GM12878 (cell line): ENCODE results near the gene AMBRA1. TPM values are rescaled to one million over a fixed set of nuclear protein-coding genes. Genes with fewer than 3 reads are reported as not detected.
A peak's percentile ranks its signal among the peaks of the same experiment; 100 is the strongest.

ENCODE experiments used
- ASH2L ChIP-seq: fragments of 300-600, 200-600 bp; sonication (generic); IDR thresholded peaks from 2 replicates; pipeline ENCODE4 v1.6.1; 2017; ENCODE audit warnings: low read depth, mild to moderate bottlenecking, borderline replicate concordance
- HDGF ChIP-seq: fragments of 450-650 bp; IDR thresholded peaks from 2 replicates; pipeline ENCODE4 v1.6.1; 2016; ENCODE audit warnings: antibody characterized with exemption
- IRF4 ChIP-seq: IDR thresholded peaks from 2 replicates; pipeline ENCODE4 v1.6.1; 2011; ENCODE audit warnings: low read depth, low read length
- KDM1A ChIP-seq: fragments of 200-600 bp; sonication (generic); IDR thresholded peaks from 2 replicates; pipeline ENCODE4 v1.6.1; 2016; ENCODE audit warnings: borderline replicate concordance
- MYB ChIP-seq: fragments of 150-350 bp; IDR thresholded peaks from 2 replicates; pipeline ENCODE4 v1.6.1; 2014; ENCODE audit warnings: mild to moderate bottlenecking, low read depth, low read length, borderline replicate concordance
- PAX5 ChIP-seq: IDR thresholded peaks from 2 replicates; pipeline ENCODE4 v1.6.1; 2011; ENCODE audit warnings: low read depth, low read length, borderline replicate concordance
- PML ChIP-seq: IDR thresholded peaks from 2 replicates; pipeline ENCODE4 v1.6.1; 2012; ENCODE audit warnings: low read length, inconsistent platforms
- RAD21 ChIP-seq: IDR thresholded peaks from 2 replicates; pipeline ENCODE4 v1.6.1; 2011; ENCODE audit warnings: mild to moderate bottlenecking, low read depth, low read length, moderate library complexity; ENCODE audit not compliant: insufficient read depth
- SIX5 ChIP-seq: IDR thresholded peaks from 2 replicates; pipeline ENCODE4 v1.6.1; 2011; ENCODE audit warnings: mild to moderate bottlenecking, low read depth, low read length, moderate library complexity; ENCODE audit not compliant: severe bottlenecking
- STAT1 ChIP-seq: fragments of 450-650 bp; conservative IDR thresholded peaks from 2 replicates; pipeline ENCODE4 v1.6.1; 2014; ENCODE audit warnings: antibody characterized with exemption, mild to moderate bottlenecking
- YBX1 ChIP-seq: fragments of 450-650 bp; IDR thresholded peaks from 2 replicates; pipeline ENCODE4 v1.6.1; 2016; ENCODE audit warnings: antibody characterized with exemption
- ZSCAN29 ChIP-seq: fragments of 450-650 bp; IDR thresholded peaks from 2 replicates; pipeline ENCODE4 v1.6.1; 2017; ENCODE audit warnings: mild to moderate bottlenecking, moderate library complexity
- ZZZ3 ChIP-seq: IDR thresholded peaks from 2 replicates; pipeline ENCODE4 v1.6.1; 2011; ENCODE audit warnings: low read depth; ENCODE audit not compliant: control insufficient read depth, insufficient read length
- polyA plus RNA-seq, 11 experiments: library from polyadenylated mRNA; depleted of rRNA in 4 of 11; unstranded in 6 of 11; stranded (reverse) in 5 of 11; fragments of >200 nt; fragmentation: Nextera tagmentation in 4 of 11; fragmentation: Illumina TruSeq in 1 of 11; extraction: Ambion mirVana in 4 of 11; extraction: Trizol in 1 of 11; gene quantifications; 1 replicate in 1 of 11; 2 replicates in 10 of 11; pipeline versions ENCODE4 v1.2.1 to v1.2.3, GENCODE V29; 2011 to 2016; ENCODE audit warnings: inconsistent platforms in 2 of 11, missing spikeins in 2 of 11, low read depth in 1 of 11
- total RNA-seq, 4 experiments: library from RNA; depleted of rRNA in 3 of 4; stranded (reverse); fragments of >200 nt in 3 of 4; fragmentation: Illumina TruSeq in 1 of 4; extraction: Trizol in 1 of 4; gene quantifications; 2 replicates each; pipeline versions ENCODE4 v1.2.1 to v1.2.3, GENCODE V29; 2013 to 2021
- TF ChIP-seq, protein P1 (sequence below), 3 experiments: IDR thresholded peaks in 2 of 3; conservative IDR thresholded peaks in 1 of 3; 2 replicates each; pipeline ENCODE4 v1.5.1; 2011; ENCODE audit warnings: low read depth in 3 of 3, low read length in 3 of 3, mild to moderate bottlenecking in 3 of 3, control low read depth in 2 of 3, moderate library complexity in 2 of 3, inconsistent platforms in 1 of 3, mixed read lengths in 1 of 3; ENCODE audit not compliant: control insufficient read depth in 2 of 3, insufficient read depth in 1 of 3; ENCODE audit errors: extremely low read depth in 1 of 3
- TF ChIP-seq, protein P2 (sequence below): IDR thresholded peaks from 2 replicates; pipeline ENCODE4 v1.6.1; 2012; ENCODE audit warnings: low read depth, low read length, improper control_type of control experiment

AMBRA1 gene
- total and polyA plus RNA-seq, 10 of the 15 experiments (the other 5 are each of a cell fraction or from before 2014, with no cell fraction given), result 0.57 to 34.3 (median 13.7) TPM

DNA sequence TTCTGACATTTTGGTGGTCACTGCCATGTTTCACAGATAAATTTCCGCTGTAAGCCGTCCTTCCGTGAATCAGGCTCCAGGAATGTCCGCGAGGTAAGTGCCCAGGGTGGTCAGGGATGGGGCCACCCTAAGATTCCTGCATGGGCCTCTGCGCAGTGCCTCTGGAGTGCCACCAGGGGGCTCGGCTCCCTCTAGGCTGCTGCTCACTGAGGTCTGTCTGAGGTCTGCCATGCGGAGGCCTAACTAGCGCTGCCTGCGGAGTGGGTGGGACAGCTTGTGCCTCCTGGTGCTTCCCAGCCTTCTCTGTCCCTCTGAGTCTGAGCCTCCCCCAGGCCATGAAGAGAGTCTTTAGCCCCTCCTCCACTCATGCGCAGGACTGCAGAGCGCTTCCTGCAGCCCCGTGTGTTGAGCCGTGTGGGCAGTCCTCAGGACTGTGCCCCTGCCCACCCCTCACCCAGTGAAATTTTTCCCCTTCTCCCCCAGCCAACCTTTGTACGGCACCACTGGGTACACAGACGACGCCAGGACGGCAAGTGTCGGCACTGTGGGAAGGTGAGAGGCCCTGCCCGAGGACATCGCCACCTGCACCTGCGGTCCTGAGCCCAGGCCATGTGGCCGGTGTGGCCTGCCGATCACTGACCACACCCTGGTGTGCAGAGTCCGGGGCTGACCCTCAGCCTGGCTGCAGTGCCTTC, 224.2 kb downstream of the AMBRA1 start (continued):
- TF ChIP-seq, protein P1, sequence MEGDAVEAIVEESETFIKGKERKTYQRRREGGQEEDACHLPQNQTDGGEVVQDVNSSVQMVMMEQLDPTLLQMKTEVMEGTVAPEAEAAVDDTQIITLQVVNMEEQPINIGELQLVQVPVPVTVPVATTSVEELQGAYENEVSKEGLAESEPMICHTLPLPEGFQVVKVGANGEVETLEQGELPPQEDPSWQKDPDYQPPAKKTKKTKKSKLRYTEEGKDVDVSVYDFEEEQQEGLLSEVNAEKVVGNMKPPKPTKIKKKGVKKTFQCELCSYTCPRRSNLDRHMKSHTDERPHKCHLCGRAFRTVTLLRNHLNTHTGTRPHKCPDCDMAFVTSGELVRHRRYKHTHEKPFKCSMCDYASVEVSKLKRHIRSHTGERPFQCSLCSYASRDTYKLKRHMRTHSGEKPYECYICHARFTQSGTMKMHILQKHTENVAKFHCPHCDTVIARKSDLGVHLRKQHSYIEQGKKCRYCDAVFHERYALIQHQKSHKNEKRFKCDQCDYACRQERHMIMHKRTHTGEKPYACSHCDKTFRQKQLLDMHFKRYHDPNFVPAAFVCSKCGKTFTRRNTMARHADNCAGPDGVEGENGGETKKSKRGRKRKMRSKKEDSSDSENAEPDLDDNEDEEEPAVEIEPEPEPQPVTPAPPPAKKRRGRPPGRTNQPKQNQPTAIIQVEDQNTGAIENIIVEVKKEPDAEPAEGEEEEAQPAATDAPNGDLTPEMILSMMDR (IDR thresholded peaks at IDR 0.05 in 2 of 3, conservative IDR thresholded peaks at IDR 0.05 in 1 of 3; ENCODE audit: control insufficient read depth in 2 of 3, extremely low read depth in 1 of 3, insufficient read depth in 1 of 3, low read depth in 3 of 3, low read length in 3 of 3), result peak; percentile 78 to 96 (median 95)
- TF ChIP-seq ASH2L (no peak), MYB (no peak), STAT1 (no peak), ZZZ3 (no peak), KDM1A (no peak), PML (no peak), YBX1 (no peak), PAX5 (no peak), HDGF (no peak), RAD21 (peak; percentile 59), ZSCAN29 (no peak), IRF4 (0 out of 2 replicates have a peak, but pooled peaks have one; percentile 19), SIX5 (no peak)
- TF ChIP-seq, protein P2, sequence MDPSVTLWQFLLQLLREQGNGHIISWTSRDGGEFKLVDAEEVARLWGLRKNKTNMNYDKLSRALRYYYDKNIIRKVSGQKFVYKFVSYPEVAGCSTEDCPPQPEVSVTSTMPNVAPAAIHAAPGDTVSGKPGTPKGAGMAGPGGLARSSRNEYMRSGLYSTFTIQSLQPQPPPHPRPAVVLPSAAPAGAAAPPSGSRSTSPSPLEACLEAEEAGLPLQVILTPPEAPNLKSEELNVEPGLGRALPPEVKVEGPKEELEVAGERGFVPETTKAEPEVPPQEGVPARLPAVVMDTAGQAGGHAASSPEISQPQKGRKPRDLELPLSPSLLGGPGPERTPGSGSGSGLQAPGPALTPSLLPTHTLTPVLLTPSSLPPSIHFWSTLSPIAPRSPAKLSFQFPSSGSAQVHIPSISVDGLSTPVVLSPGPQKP, result no peak
